ENCODE data around the gene LRP6.

- TF ChIP-seq EZH2 (IDR thresholded peaks at IDR 0.05; ENCODE audit: insufficient read depth, low read length) (no peak), CTCF (IDR thresholded peaks at IDR 0.05; ENCODE audit: insufficient read depth, low read depth, low read length) (no peak)
Measured at GRCh38 chr12:12194206-12194605, 72.6 kb downstream of the LRP6 start.

Data from astrocyte (in vitro differentiated cells and primary cell).